GM21390 (cell line): ENCODE results near the gene DYRK1A.

ENCODE experiments used
- ATAC-seq: cut with Tn5 transposase; IDR thresholded peaks from one replicate; pipeline ENCODE4 v1.9.1; 2021; ENCODE audit not compliant: unreplicated experiment

The DYRK1A gene

GRCh38 chr21:37365517-37366481, 774 bp upstream of the DYRK1A start:
- ATAC-seq, result peak; percentile 16

GRCh38 chr21:37367336-37367702, 746 bp downstream of the DYRK1A start:
- ATAC-seq, result no peak

DNA sequence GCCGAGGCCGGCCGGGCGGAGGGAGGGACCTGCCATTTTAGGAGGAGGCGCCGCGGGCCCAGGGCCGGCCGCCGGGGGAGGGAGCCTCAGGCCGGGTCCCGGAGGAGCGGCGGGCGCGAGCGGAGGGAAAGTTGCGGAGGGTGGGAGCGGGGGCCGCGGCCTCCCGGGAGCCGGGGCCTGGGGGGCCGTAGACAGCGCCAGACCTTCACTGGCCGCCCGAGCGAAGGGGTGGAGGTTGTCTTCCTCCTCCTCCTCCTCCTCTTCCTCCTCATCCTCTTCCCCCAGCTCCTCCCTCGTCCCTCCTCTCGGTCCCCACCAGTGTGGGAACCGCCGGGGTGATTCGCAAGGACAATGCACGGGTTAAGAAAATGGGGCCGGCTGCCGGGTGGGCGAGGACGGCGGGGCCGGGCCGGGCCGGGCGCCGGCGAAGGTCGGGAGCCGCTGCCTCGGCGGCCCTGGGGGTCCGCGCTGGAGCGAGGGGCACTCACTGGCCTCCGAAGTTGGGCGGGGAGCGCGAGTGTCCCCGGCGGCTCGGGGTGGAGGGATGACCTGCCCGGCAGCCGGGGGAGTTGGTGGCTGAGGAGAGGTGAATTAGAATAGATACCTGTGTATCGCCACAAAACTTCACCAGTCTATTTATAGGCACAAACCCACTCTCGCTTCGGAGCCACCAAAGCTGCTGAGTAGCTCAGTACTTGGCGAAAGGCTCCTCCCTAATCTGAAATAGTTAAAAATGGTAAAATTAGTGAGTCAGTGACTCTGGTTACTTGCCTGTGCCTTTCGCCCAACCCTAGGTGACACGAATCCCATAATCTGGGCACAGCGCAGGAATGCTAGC, 1.3 kb downstream of the DYRK1A start:
- peak; percentile 24 for ATAC-seq

- ATAC-seq, result no peak
Measured at GRCh38 chr21:37368541-37369279, 2.1 kb downstream of the DYRK1A start.

DNA sequence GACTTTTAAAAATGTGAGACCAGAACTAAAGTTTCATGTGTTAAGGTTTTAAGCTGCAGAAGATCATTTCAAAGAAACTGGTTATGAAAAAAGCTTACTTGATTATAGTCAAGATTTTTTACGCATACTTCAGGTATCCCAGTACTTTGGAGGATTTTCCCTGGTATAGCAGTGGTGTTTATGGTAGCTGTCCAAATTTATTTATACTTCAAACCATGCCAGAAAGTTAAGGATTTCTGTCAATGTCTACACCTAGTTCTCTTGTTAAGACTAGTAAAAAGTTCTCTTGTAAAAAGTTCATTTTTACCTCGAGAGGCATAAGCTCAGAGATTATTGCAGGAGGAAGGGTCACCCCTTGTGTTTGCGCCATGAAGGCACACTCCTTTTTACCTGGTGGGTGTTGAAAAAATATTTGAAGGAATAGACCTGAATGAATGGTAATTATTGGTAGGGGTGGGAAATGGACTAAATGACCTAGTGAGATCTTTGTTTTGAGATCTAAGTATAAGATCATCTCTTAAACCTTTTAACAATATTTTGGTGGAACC, 2.8 kb downstream of the DYRK1A start:
- ATAC-seq, result no peak

DNA sequence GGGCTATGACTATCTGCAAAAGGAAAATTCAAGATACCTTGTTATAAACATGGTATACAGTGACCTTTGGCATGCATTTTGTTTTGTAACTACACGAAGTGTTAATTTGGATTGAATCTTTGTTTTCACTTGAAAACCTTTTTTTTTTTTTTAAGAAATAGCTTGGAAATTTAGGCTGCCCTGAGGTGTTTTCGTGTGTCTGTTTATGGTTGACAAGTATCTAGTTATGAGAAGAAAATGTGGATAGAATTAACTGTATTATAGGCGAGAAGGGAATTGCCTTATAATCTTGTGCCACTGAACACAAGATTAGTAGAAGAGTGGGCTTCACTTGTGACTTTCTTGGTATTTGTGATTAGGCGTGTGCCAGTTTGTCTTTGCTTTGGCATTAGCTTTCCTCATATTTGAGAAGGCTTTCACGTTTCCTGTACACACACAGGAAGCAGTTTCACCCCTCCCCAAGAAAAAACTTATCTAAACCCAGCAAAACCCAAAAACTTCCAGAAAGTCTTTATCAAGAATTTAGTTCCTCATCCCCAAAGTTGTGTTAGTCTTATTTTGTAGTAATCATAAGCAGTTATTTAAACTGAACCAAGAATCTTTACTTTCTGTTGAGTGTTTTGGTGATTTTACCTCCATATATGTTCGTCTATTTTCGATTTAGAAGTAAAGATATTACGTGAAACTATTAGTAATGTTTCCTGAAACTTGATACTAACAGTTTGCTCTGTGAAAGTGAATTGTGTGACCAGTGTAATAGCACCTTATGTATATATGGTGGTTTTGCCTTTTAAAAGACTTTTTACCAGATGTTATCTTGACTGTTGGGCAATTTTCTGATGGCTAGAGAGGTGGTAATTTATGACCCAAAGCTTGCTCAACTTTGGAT, 3.8 kb downstream of the DYRK1A start:
- peak; percentile 29 for ATAC-seq

GRCh38 chr21:37371041-37371397, 4.4 kb downstream of the DYRK1A start:
- ATAC-seq, result no peak

DNA sequence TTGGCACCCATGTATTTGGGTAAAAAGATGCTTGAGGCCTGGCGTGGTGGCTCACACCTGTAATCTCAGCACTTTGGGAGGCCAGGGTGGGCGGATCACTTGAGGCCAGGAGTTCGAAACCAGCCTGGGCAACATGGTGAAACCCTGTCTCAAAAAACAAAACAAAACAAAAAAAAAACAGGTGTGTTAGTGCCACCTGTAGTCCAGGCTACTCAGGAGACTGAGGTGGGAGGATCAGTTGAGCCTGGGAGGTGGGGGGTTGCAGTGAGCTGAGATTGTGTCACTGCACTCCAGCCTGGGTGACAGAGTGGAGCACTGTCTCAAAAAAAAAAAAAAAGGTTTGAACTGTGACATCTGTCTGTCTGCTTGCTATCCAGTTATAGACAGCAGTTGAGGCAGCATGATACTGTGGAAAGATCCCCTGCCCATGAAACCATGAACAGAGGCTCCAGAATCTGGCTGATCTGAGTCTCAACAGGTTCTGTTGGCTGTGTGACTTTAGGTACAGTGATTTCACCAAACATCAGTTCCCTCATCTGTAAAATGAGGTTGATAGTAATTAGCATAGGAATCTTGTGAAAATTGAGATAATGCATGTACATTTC, 5.7 kb downstream of the DYRK1A start:
- no peak for ATAC-seq

- ATAC-seq, result no peak
Measured at GRCh38 chr21:37372951-37373350, 6.4 kb downstream of the DYRK1A start.

DNA sequence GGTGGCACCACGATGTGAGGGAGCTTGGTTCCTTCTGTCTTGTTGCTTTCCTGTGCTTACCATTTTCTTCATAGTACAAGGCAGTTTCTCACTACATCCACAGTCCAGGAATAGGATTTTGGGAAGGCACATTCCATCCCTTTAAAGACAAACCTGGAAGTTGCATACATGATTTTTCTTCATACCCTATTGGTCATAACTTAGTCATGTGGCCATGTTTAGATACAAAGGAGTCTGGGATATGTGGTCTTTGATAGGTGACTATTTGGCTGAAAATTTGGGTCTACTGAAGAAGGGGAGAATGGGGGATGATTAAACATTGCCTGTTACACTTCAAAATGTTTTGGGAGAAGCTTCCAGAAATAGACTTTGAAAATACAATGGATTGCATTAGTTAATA, 7.0 kb downstream of the DYRK1A start:
- no peak for ATAC-seq

DNA sequence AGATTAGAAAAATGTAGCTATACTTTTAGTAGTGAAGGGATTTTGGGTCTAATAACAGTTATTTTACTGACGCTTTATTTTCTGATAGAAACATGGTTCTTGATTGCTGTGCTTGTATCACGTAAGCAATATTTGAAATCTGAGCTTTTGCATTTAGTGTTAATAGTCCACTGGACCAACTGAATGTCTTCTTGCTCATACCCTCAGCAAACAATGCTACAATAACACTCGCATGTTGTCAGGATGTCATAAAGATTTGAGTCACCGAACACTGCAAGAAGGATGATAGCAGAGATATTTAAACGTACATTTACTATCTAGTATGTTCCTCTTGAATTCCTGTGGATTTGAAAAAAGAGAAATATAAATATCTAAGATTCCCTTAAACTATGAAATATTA, 7.5 kb downstream of the DYRK1A start:
- ATAC-seq, result no peak

- ATAC-seq, result no peak
Measured at GRCh38 chr21:37375866-37376574, 9.4 kb downstream of the DYRK1A start.

DNA sequence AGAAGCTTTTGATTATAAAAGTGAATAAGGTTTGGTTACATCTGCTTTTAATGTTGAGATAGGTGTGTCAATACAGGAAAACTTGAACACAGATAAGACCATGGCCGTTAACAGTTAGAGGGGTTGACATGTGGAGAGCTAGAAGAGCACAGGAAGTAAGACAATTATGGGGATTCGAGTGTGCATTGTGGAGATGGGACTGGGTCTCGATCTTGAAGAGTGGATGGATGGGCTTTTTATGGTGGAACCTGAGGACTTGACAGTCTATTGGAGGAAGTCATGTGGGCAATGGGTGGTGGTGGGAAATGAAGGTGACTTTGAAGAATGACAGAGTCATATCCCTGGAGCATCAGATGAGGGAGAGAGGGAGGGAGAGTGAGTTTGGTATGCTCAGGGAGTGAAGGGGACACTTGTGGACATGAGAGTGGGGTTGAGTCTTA, 12.1 kb downstream of the DYRK1A start:
- ATAC-seq, result no peak

- ATAC-seq, result no peak
Measured at GRCh38 chr21:37380349-37381323, 14.1 kb downstream of the DYRK1A start.

DNA sequence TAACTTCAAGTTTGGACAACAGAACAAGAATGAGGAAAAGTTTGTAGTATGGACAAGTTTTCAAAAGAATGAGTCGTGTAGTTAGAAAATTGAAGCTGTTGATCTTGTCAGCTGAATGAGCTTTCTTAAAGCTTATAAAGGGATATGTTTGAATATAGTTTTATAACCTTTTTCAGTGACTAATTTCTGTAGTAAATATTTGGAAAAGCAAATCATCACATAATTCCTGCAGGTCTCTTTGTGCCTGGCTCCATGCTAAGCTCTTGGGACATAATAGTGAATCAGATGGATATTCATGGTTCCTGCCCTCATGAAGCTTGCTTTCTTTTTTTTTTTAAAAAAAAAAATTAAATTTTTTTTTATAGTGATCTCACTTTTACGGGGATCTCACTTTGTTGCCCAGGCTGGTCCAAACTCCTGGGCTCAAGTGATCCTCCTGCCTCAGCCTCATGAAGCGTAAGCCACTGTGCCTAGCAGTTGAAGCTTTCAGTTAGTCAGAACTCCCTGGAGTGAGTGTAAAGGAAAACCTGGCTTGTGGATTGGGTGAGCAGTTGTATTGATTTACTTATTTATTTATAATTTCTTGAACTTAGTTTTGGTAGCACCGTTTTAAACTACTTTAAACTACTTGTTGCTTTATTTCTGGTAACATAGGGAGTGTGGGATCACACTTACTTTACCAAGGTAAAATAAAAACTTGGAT, 15.5 kb downstream of the DYRK1A start:
- no peak for ATAC-seq

DNA sequence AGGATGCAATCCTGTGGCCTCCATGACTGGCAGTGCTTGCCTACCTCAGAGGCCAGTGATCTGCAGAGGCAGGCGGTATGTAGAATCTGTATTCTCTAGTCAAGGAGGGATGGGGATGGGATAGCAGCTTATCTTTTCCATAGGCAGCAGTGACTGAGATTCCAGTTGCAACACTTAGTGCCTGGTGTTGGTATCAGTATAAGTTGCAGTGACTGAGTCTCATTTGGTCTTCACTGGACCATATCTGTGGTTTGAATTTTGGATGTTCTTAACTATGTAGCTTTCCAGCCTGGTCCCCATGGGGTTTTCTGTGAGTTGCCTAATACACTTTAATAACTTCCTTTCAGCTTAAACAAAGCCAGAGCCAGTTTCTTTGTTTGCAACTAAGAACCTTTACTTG, 16.5 kb downstream of the DYRK1A start:
- ATAC-seq, result no peak

DNA sequence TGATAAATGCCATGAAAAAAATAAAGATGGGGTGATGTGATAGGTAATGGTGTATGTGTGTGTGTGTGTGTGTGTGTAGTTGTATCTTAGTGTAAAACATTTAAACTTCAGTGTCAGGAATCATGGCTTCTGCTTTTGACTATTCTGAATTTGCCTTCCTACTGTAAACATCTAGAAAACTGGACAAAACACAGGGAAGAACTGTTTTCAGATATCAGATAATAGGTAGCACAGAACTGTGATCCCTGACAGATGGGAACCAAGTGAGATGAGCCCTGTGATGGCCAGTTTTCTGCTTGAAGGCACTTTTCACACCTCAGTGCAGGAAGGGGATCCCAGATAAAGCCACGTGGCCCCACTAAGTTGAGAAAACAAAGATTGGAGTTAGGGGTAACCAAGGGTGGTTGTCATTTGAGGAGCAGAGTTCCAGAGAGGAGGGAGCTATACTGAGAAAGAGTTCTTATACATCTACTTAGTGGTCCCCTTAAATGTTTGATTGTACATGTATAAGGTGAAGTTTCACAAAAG, 17.3 kb downstream of the DYRK1A start:
- ATAC-seq, result no peak
